Fibroblast of lung (primary cell): Measurements from ENCODE around the gene DGCR8.

Source experiments
- CTCF ChIP-seq, 2 donors: IDR thresholded peaks in 1 of 2; conservative IDR thresholded peaks in 1 of 2; 1 replicate in 1 of 2; 2 replicates in 1 of 2; pipeline ENCODE4 v1.5.1; 2011 to 2012; ENCODE audit warnings: low read length in 2 of 2, control low read depth in 1 of 2, inconsistent platforms in 1 of 2, low read depth in 1 of 2, mild to moderate bottlenecking in 1 of 2
- EZH2 ChIP-seq: IDR thresholded peaks from 2 replicates; pipeline ENCODE4 v1.5.1; 2012; ENCODE audit warnings: low read length, control low read depth, mild to moderate bottlenecking; ENCODE audit errors: missing control alignments

- TF ChIP-seq CTCF (conservative IDR thresholded peaks at IDR 0.05 in 1 of 2, IDR thresholded peaks at IDR 0.05 in 1 of 2; ENCODE audit: low read depth in 1 of 2, low read length in 2 of 2) (no peak), EZH2 (no peak)
Measured at GRCh38 chr22:20055144-20055543, 24.9 kb upstream of the DGCR8 start.
